Thyroid gland (tissue), 4 donors: ENCODE data around the gene KCNAB1. TPM values are rescaled to one million over a fixed set of nuclear protein-coding genes. Genes with fewer than 3 reads are reported as not detected.

Experiments used
- DNase-seq, 2 donors: peaks; one replicate each; pipeline ENCODE4 v3.0.0-alpha.2; 2019
- H3K27ac ChIP-seq, 3 donors: fragments of 200-600 bp; sonication (generic); 1 replicate in 2 of 3; 2 replicates in 1 of 3; pipeline ENCODE4 v1.5.1; 2016 to 2019; ENCODE audit warnings: mild to moderate bottlenecking in 1 of 3, moderate library complexity in 1 of 3
- H3K27me3 ChIP-seq: fragments of 200-600 bp; sonication (generic); one replicate; pipeline ENCODE4 v1.5.1; 2019
- H3K36me3 ChIP-seq, 2 donors: fragments of 200-600 bp; sonication (generic); one replicate each; pipeline ENCODE4 v1.5.1; 2016 to 2019
- H3K4me1 ChIP-seq, 2 donors: fragments of 200-600 bp; sonication (generic); one replicate each; pipeline ENCODE4 v1.5.1; 2017 to 2019
- H3K4me3 ChIP-seq, 3 donors: fragments of 200-600 bp; sonication (generic); replicated peaks in 1 of 3; 1 replicate in 2 of 3; 2 replicates in 1 of 3; pipeline ENCODE4 v1.5.1; 2016; ENCODE audit warnings: mild to moderate bottlenecking in 1 of 3
- H3K9me3 ChIP-seq: fragments of 200-600 bp; sonication (generic); one replicate; pipeline ENCODE4 v1.5.1; 2017
- POLR2A ChIP-seq, 2 donors: fragments of 450-650 bp; IDR thresholded peaks; one replicate each; pipeline ENCODE4 v1.6.1; 2017; ENCODE audit warnings: antibody characterized with exemption in 2 of 2, mild to moderate bottlenecking in 2 of 2, moderate library complexity in 1 of 2
- WGBS, 2 donors: methylation state at CpG; one replicate each; pipeline ENCODE4 v1.1.5; 2017; 5-methylcytosine and 5-hydroxymethylcytosine counted together
- intact Hi-C: fragments of 100-400 bp; cut with DNase I; formaldehyde crosslinking; loops from one replicate; pipeline ENCODE4 v1.15.1; 2023
- total RNA-seq, 4 donors: library from RNA; depleted of rRNA; stranded (reverse); fragments of >200 nt; gene quantifications; one replicate each; pipeline ENCODE4 v1.2.3, GENCODE V29; 2016
- TF ChIP-seq, protein P1 (sequence below), 6 experiments: fragments of 200-600 bp in 3 of 6; fragments of 450-650 bp in 3 of 6; sonication (generic) in 3 of 6; IDR thresholded peaks; one replicate each; pipeline ENCODE4 v1.5.1; 2016 to 2019; ENCODE audit warnings: antibody characterized with exemption in 6 of 6, mild to moderate bottlenecking in 2 of 6, inconsistent platforms in 1 of 6, moderate library complexity in 1 of 6

The KCNAB1 gene
- total RNA-seq, 4 donors from 2014 or later = 19.3 to 26.1 (median 22.9) TPM

DNA sequence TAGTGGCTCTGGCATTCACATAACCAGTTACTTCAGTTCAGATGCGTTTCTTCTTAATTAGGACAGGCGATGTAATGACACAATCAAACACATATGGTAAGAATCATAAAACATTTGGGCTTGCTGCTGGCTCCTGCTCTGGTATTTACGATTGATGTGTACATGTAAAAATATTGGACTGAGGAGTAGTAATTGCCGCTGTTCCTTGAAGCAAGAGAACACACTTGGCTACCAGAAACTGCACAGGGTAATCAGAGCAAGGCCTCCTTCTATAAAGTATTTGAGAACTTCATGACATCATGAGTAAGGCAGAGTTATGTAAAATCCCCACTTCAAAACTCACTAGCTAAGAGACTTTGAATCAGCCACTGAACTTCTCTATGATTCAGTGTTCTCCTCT lies 276.5 kb downstream of the KCNAB1 start:
- WGBS, 2 donors = 48 to 58% methylated on average over 4 of the region's 4 CpGs
- H3K4me3 ChIP-seq = no peak overlapping the region
- intact Hi-C loops = no loop called here

DNA sequence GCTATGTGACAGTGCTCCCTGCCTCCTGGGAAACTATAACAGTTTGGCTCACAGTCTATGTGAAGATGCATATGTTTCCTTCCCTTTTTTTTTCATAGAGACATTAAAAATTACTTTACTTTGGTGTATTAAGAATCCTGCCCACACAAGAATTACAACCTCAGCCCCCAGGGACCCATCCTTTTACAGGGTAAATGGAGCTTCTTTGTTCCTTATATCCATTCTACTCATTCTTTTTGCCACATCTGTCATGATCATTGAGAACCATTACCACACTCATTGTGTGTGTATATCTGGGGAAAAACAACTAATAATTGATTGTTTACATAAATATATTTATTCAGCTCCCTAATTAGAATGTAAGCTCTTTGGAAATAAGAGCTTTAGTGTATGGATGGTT lies 277.2 kb downstream of the KCNAB1 start:
- intact Hi-C loops = no loop called here
- no peak for DNase-seq
- H3K9me3 ChIP-seq = no peaks in the 10 kb centered on the region
- TF ChIP-seq, protein P1, sequence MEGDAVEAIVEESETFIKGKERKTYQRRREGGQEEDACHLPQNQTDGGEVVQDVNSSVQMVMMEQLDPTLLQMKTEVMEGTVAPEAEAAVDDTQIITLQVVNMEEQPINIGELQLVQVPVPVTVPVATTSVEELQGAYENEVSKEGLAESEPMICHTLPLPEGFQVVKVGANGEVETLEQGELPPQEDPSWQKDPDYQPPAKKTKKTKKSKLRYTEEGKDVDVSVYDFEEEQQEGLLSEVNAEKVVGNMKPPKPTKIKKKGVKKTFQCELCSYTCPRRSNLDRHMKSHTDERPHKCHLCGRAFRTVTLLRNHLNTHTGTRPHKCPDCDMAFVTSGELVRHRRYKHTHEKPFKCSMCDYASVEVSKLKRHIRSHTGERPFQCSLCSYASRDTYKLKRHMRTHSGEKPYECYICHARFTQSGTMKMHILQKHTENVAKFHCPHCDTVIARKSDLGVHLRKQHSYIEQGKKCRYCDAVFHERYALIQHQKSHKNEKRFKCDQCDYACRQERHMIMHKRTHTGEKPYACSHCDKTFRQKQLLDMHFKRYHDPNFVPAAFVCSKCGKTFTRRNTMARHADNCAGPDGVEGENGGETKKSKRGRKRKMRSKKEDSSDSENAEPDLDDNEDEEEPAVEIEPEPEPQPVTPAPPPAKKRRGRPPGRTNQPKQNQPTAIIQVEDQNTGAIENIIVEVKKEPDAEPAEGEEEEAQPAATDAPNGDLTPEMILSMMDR (IDR thresholded peaks at IDR 0.05) = no peak
- no peak for TF ChIP-seq POLR2A (IDR thresholded peaks at IDR 0.05)
- no peak overlapping the region for H3K4me3 ChIP-seq
- H3K36me3 ChIP-seq = no peaks in the 10 kb centered on the region
- H3K4me1 ChIP-seq = peaks cover 62 to 70% of the 10 kb centered on the region in 2 donors
- peak overlapping the region; percentile 77 to 92 (median 90) for H3K27ac ChIP-seq
- no peaks in the 10 kb centered on the region for H3K27me3 ChIP-seq

More for the DNA sequence above, 276.5 kb downstream of the KCNAB1 start:
- TF ChIP-seq, protein P1 (IDR thresholded peaks at IDR 0.05) = no peak
- peak in 1 of 2 donors; percentile 49 for TF ChIP-seq POLR2A (IDR thresholded peaks at IDR 0.05)
- peaks cover 63 to 68% of the 10 kb centered on the region in 2 donors for H3K4me1 ChIP-seq
- H3K27me3 ChIP-seq = no peaks in the 10 kb centered on the region
- H3K27ac ChIP-seq = peak overlapping the region; percentile 77 to 92 (median 90)
- H3K9me3 ChIP-seq = no peaks in the 10 kb centered on the region
- no peaks in the 10 kb centered on the region for H3K36me3 ChIP-seq
- DNase-seq = peak; percentile 33 to 39

DNA sequence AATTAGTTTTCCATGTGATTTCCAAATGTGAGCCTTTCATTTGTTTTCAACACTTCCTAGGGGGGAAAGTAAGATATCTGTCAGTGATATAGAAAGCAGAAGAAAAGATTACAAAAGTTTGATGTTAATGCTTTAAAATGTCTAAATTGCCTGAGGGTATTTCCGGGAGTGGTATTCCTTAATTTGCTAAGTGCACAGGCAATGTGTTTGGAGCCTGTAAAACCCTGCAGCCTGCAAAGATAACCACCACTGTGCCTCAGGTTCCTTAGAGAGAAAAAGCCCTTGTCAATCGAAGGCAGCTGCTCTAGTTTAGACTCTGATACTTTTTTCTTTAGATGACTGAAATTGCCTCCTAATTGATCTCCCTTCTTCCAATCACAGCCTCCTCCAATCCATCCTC lies 279.7 kb downstream of the KCNAB1 start:
- H3K9me3 ChIP-seq = no peaks in the 10 kb centered on the region
- TF ChIP-seq, protein P1 (IDR thresholded peaks at IDR 0.05) = no peak
- TF ChIP-seq POLR2A (IDR thresholded peaks at IDR 0.05) = no peak
- DNase-seq = no peak
- H3K4me1 ChIP-seq = peaks cover 52 to 56% of the 10 kb centered on the region in 2 donors
- no peaks in the 10 kb centered on the region for H3K36me3 ChIP-seq
- H3K27me3 ChIP-seq = no peaks in the 10 kb centered on the region
- intact Hi-C loops = no loop called here
- WGBS, 2 donors = 80 to 84% methylated on average over 2 of the region's 2 CpGs
- H3K4me3 ChIP-seq = no peak overlapping the region
- peak overlapping the region; percentile 19 to 70 (median 66) for H3K27ac ChIP-seq

DNA sequence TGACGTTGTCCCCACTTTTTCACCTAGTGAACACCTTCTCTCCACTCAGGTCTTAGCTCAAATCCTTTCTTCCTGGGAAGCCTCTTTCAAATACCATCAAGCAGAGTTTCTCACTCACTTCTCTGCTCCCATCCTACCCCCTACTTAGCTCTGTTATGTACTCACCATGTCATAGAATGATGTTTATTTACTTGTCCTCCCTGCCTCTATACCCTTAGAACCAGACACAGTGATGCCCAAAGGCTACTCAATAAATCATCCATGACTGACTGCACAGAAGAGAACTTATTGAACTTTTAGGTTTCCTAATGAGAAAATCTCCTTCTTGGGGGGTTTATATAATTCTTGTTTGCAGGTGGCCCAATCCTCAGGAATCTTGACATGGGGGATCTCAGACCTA lies 280.4 kb downstream of the KCNAB1 start:
- Histone ChIP-seq H3K4me3 (no peak overlapping the region), H3K9me3 (no peaks in the 10 kb centered on the region), H3K4me1 (peaks cover 52 to 56% of the 10 kb centered on the region in 2 donors), H3K36me3 (no peaks in the 10 kb centered on the region), H3K27me3 (no peaks in the 10 kb centered on the region), H3K27ac (peak overlapping the region; percentile 41 to 70 (median 66))
- TF ChIP-seq, protein P1 (IDR thresholded peaks at IDR 0.05) = no peak
- TF ChIP-seq POLR2A (IDR thresholded peaks at IDR 0.05) = no peak
- intact Hi-C loops = no loop called here
- 38 to 48% methylated on average over 1 of the region's 1 CpG for WGBS, 2 donors
- no peak for DNase-seq

DNA sequence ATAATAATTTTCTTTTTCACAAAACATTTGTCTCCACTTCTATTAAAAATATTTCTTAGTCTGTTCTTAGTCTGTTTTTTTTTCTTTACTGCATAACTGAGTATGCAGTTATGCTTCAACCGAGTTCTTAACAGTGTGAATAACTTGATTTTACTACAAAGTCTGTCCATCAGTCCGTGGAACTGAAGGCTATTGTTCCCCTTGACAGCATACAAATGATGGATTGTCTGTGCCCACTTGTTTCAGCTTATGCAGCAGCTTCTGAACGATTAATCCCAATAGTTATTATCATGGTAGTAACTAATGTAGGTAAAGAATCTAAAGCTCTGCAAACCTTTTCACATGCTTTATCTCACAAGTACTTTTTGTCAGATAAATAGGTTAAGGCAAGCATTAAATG lies 283.8 kb downstream of the KCNAB1 start:
- no peaks in the 10 kb centered on the region for H3K27me3 ChIP-seq
- H3K27ac ChIP-seq = no peak overlapping the region
- H3K4me3 ChIP-seq = no peak overlapping the region
- TF ChIP-seq, protein P1 (IDR thresholded peaks at IDR 0.05) = no peak
- TF ChIP-seq POLR2A (IDR thresholded peaks at IDR 0.05) = no peak
- intact Hi-C loops = no loop called here
- DNase-seq = no peak
- H3K9me3 ChIP-seq = no peaks in the 10 kb centered on the region
- 15 to 19% methylated on average over 3 of the region's 3 CpGs for whole genome bisulfite sequencing, 2 donors
- H3K4me1 ChIP-seq = peaks cover 36 to 38% of the 10 kb centered on the region in 2 donors
- no peaks in the 10 kb centered on the region for H3K36me3 ChIP-seq
